Cerebellar nuclear complex (tissue), 1 donor: ENCODE measurements around the gene ZNF512.
A peak's percentile ranks its signal among the peaks of the same experiment; 100 is the strongest.
"Not testable (repeated sequence)": the region's sequence is repeated elsewhere in the genome, so short reads cannot be mapped to it uniquely, and the experiment has no call there.

Source experiments
- DNase-seq, 2 experiments: peaks; one replicate each; lab custom pipeline; 2025; lab: John Stamatoyannopoulos, UW

The ZNF512 gene

DNA sequence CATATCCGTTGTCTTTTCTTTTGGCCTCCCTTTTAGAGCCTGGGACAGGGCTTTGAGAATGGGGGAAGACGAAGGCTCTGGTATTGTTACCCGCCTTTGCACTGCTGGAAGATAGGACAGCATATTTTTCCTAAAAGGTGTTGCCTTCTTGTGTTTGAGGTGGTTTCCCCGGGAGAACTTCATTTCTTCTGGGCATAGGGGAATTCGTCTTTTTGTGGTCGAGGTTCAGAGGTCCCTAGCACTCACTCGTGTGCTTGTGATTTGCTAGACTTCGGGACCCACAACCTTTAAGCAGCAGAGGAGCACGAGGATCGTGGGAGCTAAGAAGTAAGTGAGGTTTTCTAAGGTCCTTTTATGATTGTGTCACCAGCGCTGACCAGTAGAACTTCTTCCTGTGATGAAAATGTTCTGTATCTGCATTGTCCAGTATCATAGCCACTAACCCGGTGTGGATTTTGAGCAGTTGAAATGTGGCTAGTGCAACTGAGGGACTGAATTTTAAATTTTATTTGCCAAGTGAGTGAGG lies 611 bp downstream of the ZNF512 start:
- no peak for DNase-seq

DNA sequence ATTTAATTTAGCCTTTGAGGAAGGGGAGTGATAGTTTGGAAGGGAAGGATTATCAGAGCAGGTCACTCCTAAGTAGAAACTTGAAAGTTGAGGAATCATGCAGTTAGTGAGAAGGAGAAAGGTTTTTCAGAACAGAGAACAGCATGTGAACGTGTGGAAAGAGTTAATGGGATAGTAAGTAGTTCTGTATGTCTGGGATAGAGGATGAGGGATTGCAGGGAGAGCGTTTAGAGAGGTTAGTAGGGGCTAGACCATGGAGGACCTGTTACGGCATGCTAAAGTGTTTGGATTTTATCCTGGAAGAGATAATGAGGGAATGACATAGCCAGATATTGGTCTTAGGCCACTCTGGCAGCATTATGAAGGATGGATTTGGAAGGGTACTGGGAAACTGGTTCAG lies 1.8 kb downstream of the ZNF512 start:
- DNase-seq: no peak

DNA sequence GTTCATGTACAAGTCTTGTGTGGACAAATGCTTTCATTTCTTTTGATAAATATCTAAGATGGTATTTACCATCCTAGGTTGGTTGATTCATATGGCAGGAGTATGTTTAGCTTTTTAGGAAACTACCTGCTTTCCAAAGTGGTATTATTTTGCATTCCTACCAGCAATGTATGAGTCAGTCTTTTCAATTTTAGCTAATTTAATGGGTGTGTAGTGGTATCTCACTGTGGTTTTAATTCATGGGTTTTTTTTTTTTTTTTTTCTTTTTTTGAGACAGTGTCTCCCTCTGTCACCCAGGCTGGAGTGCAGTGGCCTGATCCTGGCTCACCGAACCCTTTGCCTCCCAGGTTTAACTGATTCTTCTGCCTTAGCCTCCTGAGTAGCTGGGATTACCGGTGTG lies 4.2 kb downstream of the ZNF512 start:
- no peak for DNase-seq

DNA sequence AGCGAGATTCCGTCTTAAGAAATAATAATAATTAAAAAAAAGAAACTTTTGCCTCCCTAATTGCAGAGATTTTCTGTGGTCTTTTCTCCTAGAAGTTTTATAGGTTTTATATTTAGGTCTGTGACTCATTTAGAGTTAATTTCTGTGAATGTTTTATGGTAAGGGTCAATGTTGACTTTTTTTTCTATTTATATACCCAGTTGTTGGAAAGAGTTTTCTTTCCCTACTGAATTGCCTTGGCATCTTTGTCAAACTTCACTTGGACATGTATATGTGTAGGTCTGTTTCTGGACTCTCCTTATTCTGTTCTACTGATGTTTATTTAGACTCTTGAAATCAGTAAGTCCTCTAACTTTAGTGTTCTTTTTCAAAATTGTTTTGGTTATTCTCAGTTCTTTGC lies 5.5 kb downstream of the ZNF512 start:
- DNase-seq: no peak

DNA sequence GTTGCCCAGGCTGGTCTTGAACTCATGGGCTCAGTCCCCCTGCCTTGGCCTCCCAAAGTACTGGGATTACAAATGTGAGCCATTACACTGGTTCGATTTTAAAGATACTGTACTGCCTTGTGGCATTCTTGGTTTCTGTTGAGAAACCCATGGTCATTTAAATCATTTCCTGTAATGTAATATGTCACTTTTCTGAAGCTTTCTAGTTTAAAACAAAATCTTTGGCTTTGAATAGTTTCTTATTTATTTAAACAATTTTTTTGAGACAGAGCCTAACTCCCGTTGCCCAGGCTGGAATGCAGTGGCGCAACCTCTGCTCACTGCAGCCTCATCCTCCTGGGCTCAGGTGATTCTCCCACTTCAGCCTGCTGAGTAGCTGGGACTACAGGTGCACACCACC lies 8.9 kb downstream of the ZNF512 start:
- DNase-seq: no peak

DNA sequence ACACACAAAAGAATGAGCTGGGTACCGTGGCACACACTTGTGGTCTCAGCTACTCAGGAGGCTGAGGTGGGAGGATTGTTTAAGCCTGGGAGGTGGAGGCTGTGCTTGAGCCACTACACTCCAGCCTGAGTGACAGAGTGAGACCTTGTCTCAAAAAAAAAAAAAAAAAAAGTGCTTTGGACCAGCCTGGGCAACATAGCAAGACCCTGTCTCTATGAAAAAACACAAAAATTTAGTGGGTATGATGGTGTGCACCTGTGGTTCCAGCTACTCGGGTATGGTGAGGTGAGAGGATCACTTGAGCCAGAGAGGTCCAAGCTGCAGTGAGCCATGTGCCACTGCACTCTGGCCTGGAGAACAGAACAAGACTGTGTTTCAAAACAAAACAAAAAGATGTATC lies 10.4 kb downstream of the ZNF512 start:
- no peak for DNase-seq

DNA sequence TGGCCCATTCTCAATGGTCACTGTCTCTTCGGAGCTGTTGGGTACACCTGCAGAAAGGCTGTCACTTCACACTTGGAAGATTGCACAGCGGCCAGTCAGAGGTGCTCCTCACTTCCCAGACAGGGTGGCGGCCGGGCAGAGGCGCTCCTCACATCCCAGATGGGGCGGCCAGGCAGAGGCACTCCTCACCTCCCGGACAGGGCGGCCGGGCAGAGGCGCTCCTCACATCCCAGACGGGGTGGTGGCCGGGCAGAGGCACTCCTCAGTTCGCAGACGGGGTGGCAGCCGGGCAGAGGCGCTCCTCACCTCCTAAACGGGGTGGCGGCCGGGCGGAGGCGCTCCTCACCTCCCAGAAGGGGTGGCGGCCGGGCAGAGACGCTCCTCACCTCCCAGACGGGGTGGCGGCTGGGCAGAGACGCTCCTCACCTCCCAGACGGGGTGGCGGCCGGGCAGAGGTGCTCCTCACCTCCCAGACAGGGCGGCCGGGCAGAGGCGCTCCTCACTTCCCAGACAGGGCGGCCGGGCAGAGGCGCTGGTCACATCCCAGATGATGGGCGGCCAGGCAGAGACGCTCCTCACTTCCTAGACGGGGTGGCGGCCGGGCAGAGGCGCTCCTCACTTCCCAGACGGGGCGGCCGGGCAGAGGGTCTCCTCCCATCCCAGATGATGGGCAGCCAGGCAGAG lies 11.3 kb downstream of the ZNF512 start:
- not testable (repeated sequence) for DNase-seq

DNA sequence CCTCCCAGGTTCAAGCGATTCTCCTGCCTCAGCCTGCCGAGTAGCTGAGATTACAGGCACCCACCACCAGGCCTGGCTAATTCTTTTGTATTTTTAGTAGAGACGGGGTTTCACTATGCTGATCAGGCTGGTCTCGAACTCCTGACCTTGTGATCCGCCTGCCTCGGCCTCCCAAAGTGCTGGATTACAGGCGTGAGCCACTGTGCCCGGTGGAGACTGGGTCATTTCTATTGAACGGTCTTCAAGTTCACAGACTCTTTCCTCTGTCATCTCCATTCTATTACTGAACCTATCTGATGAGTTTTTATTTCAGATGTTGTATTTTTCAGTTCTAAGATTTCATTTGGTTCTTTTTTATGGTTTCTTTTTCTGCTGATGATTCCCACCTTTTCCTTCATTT lies 12.6 kb downstream of the ZNF512 start:
- not testable (repeated sequence) for DNase-seq

DNA sequence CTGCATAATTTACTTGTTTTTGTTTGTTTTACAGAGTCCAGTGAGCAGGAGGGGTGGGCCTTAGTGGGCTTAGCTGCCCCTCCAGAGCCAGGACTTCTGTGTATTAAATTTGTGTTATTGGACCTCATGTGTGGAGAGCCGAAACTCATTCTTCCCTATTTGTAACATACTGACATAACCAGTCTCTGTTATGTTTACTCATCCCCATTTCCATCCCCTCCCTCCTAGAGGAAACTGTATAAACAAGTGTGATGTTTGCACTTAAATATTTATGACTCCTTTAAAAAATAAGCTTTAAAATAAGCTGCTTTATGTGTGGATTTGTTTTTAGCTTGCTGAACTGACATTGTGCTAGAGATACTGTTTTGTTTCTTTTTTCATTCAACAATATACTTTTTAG lies 13.8 kb downstream of the ZNF512 start:
- no peak for DNase-seq

DNA sequence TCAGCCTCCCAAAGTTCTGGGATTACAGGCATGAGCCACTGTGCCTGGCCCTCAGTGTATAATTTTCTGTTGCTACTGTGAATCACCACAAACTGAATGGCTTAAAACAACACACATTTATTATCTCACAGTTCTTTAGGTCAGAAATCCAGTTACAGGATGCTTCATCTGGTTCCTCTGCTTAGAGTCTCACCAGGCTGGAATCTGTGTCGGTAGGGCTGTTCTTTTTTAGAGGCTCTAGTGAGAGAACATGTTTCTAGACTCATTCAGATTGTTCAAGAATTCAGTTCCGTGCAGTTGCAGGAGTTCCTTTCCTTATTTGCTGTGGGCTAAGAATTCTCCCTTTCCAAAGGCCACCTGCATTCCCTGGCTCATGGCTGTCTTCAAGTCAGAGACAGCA lies 23.8 kb downstream of the ZNF512 start:
- DNase-seq: no peak

DNA sequence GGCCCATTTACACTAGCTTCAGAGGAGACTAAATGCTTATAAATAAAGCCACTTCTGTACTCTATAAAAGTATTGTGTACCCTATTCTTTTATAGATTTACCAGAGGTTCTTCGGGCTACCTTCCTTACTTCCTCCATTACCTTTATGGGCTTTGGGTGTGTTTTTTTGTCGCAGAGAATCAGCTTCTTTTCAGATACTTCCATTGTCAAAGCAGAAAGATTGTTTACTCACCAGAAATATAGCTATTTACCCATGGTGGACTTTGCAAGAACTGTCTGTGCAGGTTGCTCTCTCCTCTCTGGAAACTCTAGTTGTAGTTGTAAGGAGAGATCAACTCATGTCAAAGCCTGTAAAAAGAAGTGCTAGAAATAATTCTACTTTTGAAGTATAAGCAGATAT lies 31.1 kb downstream of the ZNF512 start:
- no peak for DNase-seq

DNA sequence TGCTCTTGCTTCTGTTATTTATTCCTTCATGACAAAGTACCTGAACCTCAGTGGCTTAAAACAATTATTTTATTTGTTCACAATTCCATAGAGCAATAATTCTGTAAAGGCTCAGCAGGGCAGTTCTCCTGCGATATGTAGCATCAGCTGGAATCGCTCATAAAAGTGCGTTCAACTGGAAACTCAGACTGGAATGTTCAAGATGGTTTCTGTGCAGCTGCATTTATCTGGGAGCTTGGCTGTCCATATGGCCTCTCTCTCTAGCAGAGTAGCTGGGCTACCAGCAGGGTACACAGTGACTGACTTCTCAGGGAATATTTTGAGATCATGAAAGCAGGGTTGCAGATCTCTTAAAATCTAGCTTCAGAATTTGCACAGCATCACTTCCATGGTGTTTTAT lies 32.5 kb downstream of the ZNF512 start:
- no peak for DNase-seq

DNA sequence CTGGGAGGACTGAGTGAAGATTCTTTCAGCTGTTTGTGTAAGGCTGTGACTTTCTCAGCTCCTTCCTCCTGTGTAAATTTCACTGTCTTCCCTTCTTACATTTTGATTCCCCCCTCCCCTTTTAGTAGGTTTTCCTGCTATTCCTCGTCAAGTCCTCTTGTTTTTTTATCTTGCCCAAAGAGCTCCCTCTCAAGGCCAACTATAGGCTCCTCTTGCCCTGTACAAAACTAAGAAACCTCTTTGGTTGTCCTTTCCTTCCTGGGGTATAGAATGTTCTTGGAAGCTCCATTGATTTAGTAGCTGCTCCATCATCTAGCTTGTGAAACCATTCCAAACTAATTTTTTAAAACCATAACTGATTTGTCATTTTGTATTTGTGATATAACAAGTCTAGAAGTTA lies 38.7 kb downstream of the ZNF512 start:
- DNase-seq: no peak

DNA sequence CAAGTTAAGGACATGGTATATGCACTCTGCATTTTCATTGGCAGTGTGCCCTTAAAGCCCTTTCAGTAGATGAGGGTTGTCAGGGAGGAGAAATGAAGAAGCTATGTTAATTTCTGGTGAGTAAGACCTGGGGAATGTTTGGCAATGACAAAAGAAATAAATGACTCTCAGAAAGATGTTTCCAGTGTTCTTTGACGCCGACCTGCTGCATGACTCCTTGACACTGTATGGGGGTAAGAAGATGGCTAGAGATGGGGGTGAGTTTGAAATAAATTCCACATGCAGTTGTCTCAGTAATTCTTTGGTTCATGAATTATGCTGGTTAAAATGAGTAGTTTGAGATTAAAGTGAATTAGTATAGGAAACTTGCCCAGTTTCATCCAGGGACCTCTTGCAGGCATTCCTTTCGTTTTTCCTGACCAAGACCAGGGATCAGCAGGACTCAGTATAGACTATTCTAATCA lies 40.1 kb downstream of the ZNF512 start:
- no peak for DNase-seq

DNA sequence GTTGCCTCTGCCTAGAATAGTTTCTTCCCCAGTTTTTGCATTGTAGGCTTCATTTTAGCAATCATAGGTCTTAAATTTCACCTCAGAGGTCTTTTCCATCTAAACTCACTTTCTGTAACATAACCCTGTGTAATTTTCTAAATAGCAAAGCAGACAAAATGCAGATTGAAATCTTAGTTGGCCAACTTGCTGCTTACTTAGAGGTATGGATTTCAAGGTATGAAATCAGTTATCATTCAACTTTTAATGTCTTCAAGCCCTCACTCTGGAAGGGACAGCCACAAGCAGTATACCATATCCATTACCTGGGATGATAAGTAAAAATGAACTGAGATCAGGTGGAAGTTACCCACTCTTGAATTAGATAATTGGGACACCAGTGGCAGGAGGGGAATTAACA lies 42.1 kb downstream of the ZNF512 start:
- DNase-seq: no peak

DNA sequence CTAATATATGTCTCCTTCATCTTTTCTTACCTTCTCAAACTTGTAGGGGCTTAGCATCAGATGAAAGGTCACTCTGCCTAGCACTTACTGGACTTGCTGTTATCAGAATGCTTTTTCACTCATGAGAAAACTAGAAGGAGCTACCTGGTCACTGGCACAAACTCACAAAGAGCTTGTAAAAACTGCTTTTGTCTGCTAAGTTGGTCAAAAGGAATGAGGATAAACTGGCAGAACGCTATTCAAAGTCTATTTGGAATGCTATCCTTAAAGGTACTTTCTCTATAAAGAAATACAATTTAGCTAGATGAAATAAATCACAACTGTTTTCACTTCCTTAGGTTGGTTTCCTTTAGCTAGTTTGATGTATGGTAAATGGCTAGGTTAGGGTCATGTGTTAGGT lies 43.5 kb downstream of the ZNF512 start:
- DNase-seq: not testable (repeated sequence)

DNA sequence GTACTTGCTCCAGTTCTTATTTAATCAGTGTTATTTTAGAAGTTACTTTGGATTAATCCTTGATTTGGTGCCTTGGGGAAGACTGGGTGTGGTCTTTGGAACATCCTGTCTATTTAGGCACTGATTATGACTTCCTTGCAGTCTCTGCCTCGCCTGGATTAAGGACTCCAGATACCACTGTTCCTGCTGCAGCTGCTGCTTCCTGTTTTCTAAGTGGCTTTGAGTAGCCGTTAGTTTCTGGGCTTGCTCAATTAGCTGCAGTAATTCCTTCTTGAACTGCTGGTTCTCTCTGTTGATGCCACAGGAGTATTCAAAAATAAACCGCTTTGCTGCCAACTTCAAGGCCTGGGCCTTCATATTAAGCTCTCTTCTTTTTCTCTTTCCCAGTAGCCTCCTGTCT lies 44.1 kb downstream of the ZNF512 start:
- DNase-seq: not testable (repeated sequence)

DNA sequence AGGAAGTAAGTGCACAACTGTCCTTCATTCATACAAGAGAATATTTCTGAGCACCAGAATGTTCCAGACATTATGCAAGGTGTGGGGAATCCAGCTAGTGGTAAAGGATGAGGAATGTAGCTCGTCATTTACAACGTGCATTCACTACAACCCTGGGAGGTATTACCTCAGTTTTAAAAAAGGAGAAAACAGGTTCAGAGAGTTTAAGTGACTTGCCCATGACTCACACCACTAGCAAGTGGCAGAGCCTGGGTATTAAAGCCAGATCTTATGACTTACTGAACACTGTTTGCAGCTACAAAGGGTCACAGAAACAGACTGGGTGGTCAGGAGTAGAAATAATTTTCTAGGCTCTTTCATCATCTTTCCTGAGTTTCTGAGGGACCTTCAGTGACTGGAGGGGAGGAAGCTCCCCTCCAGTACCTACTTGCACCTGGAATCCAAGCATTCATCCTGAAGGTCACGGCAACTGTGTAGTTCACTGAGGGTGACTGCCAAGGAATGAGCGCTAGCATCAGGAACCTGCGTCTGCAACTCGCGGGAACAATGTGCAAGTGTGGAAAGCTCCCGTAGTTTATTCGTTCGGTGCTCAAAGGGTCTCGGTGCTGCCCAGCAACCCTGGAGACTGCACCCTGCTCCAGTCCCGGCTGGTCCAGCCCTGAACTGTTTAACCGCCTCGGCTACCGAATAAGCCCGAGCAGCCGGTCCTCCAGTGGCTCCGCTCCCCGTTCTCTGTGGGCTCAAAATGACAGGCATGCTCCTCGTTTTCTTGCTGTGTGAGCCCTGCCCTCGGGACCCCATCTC lies 45.3 kb downstream of the ZNF512 start:
- no peak for DNase-seq

DNA sequence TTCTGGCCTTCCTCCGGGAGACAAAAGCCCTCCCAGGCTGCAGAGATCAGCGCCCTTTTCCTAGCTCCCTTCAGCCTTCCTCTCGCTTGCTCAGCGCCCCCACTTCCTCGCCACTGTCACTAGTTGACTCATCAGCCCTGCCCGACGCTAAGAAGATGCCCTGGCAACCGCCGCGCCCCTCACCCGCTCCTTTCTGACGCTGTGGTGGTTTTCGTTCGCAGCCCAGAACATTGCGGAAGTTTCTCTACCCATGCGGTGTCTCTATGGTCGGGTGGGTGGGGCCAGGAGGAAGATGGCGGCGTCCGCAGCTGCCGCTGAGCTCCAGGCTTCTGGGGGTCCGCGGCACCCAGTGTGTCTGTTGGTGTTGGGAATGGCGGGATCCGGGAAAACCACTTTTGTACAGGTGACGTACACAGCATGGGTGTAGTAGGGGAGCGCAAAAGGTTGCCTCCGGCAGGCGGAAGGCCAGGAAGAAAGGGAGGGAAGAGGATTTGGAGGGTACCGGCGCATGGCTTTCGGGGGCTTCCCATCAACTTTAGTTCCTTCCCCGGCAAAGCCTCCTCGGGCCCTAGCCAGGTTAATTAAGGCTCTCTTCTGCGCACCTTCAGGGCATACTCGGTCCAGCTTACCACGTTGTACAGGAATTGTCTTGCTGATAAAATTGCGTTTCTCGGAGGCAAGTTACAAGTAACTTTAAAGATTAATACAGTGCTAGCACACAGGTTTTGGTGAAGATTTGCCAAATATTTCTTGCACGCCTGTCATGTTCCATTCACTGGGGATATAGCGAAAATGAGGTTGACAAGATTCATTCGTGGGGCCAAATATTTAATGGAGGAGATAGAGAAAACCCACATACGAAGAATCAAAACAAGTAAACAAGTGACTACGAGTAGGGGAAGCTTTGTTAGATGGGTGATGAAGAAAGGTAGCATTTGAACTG lies 46.2 kb downstream of the ZNF512 start, which contains the start of the genes CCDC121 and GPN1:
Gene CCDC121, minus strand, starts transcription at position 246 of the 943 bp plus-strand sequence. CDS start 1,213 bp downstream, outside the sequence.
Gene GPN1, plus strand, starts transcription at position 284 of the 943 bp plus-strand sequence. Its CDS starts 9 bp downstream, at position 293.
- peak; percentile 14 to 55 for DNase-seq

DNA sequence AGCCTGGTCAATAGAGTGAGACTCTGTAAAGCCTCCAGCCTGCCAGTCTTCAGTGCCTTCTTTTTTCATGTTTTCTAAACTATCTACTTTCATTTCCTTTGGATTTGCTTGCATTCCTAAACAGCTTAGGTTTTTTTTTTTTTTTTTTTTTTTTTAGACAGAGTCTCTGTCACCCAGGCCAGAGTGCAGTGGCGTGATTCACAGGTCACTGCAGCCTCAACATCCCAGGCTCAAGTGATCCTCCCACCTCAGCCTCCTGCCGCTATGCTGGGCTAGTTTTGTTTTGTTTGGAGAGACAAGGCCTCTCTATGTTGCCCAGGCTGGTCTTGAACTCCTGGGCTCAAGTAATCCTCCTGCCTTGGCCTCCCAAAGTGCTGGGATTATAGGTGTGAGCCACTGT lies 47.4 kb downstream of the ZNF512 start:
- DNase-seq: not testable (repeated sequence)

DNA sequence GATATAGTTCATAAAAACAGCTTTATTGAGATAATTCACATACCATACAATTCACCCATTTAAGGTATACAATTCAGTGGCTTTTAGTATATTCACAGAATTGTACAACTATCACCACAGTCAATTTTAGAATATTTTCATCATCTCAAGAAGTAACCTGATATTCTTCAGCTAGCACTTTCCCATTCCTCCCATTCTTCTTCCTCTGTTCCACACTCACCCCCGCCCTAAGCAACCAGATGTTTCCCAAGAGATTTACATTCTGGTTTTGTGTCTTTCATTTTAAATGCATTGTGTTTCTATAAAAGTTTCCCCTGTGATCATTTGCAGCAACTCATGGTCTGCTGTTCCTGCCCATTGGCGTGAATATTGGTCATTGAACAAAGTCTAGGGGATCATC lies 51.4 kb downstream of the ZNF512 start:
- no peak for DNase-seq

DNA sequence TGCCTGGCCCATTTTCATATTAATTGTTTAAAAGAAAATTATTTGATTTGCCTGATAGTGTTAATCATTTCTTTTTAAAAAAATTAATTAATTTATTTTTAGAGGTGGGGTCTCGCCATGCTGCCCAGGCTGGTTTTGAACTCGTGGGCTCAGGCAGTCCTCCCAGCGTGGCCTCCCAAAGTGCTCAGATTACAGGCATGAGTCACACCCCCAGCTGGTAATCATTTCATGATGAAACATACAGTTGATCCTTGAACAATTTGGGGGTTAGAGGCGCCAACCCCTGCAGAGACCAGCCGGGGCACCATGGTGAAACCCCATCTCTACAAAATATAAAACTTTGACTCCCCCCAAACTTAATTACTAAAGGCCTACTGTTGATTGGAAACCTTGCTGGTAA lies 53.9 kb downstream of the ZNF512 start:
- no peak for DNase-seq
